Measurements from ENCODE around the gene TMEM132D.

DNA sequence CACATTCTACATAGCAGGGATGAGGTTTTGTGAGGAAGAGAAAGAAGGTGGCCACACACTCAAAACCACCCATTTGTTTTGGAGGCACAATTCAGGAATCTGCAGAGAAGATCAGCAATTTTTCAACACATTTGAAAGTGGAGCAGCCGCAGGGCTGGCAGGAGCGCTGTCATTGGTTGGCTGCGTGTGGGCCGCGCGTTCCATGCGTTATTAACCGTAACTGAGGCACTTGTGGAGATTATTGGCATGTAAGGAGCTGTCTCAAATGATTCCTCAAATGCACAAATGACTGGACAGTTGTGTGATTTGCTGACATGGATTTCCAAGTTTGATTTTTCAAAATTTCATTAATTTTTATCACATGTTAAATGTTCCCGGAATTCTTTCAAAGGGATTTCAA, 318.5 kb downstream of the TMEM132D start:
- TF ChIP-seq ZSCAN18 (tag by site-specific recombination; IDR thresholded peaks at IDR 0.05), result no peak
- TF ChIP-seq ZNF501 (tag by site-specific recombination; IDR thresholded peaks at IDR 0.05), result no peak
- TF ChIP-seq, protein P1, sequence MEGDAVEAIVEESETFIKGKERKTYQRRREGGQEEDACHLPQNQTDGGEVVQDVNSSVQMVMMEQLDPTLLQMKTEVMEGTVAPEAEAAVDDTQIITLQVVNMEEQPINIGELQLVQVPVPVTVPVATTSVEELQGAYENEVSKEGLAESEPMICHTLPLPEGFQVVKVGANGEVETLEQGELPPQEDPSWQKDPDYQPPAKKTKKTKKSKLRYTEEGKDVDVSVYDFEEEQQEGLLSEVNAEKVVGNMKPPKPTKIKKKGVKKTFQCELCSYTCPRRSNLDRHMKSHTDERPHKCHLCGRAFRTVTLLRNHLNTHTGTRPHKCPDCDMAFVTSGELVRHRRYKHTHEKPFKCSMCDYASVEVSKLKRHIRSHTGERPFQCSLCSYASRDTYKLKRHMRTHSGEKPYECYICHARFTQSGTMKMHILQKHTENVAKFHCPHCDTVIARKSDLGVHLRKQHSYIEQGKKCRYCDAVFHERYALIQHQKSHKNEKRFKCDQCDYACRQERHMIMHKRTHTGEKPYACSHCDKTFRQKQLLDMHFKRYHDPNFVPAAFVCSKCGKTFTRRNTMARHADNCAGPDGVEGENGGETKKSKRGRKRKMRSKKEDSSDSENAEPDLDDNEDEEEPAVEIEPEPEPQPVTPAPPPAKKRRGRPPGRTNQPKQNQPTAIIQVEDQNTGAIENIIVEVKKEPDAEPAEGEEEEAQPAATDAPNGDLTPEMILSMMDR (tag by site-specific recombination; IDR thresholded peaks at IDR 0.05), result no peak
- TF ChIP-seq ZNF292 (tag by site-specific recombination; IDR thresholded peaks at IDR 0.05; ENCODE audit: borderline replicate concordance, low read depth), result no peak
- no peak for TF ChIP-seq ZNF48 (tag by site-specific recombination; IDR thresholded peaks at IDR 0.05)
- TF ChIP-seq REST (tag by site-specific recombination; IDR thresholded peaks at IDR 0.05), result no peak
- TF ChIP-seq, protein P2, sequence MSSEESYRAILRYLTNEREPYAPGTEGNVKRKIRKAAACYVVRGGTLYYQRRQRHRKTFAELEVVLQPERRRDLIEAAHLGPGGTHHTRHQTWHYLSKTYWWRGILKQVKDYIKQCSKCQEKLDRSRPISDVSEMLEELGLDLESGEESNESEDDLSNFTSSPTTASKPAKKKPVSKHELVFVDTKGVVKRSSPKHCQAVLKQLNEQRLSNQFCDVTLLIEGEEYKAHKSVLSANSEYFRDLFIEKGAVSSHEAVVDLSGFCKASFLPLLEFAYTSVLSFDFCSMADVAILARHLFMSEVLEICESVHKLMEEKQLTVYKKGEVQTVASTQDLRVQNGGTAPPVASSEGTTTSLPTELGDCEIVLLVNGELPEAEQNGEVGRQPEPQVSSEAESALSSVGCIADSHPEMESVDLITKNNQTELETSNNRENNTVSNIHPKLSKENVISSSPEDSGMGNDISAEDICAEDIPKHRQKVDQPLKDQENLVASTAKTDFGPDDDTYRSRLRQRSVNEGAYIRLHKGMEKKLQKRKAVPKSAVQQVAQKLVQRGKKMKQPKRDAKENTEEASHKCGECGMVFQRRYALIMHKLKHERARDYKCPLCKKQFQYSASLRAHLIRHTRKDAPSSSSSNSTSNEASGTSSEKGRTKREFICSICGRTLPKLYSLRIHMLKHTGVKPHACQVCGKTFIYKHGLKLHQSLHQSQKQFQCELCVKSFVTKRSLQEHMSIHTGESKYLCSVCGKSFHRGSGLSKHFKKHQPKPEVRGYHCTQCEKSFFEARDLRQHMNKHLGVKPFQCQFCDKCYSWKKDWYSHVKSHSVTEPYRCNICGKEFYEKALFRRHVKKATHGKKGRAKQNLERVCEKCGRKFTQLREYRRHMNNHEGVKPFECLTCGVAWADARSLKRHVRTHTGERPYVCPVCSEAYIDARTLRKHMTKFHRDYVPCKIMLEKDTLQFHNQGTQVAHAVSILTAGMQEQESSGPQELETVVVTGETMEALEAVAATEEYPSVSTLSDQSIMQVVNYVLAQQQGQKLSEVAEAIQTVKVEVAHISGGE (tag by site-specific recombination; conservative IDR thresholded peaks at IDR 0.05; ENCODE audit: low read depth), result no peak
- TF ChIP-seq ZBTB17 (tag by site-specific recombination; IDR thresholded peaks at IDR 0.05), result no peak
- no peak for TF ChIP-seq WT1 (tag by site-specific recombination; IDR thresholded peaks at IDR 0.05)
- TF ChIP-seq KLF1 (tag by site-specific recombination; IDR thresholded peaks at IDR 0.05), result no peak
- no peak for TF ChIP-seq ZNF747 (tag by site-specific recombination; IDR thresholded peaks at IDR 0.05)
- no peak for TF ChIP-seq ZNF23 (tag by site-specific recombination; IDR thresholded peaks at IDR 0.05; ENCODE audit: borderline replicate concordance)
- no peak for TF ChIP-seq SP2 (tag by site-specific recombination; IDR thresholded peaks at IDR 0.05)
- no peak for TF ChIP-seq KLF8 (tag by site-specific recombination; IDR thresholded peaks at IDR 0.05)

All from HEK293 (cell line).